Measurements from ENCODE around the gene FBXL13. TPM values are rescaled to one million over a fixed set of nuclear protein-coding genes. Genes with fewer than 3 reads are reported as not detected.
"Not testable (repeated sequence)": the region's sequence is repeated elsewhere in the genome, so short reads cannot be mapped to it uniquely, and the experiment has no call there.

FBXL13 gene
- total RNA-seq, 1 experiment from 2014 or later = 2.5 TPM

GRCh38 chr7:102967798-102968197, 106.8 kb downstream of the FBXL13 start:
- ATAC-seq (no peak), DNase-seq (ENCODE audit: low read depth, low spot score) (no peak)
- no TSS peak for BruUV-seq (replicated peaks)
- intact Hi-C loops (cut with micrococcal nuclease; ENCODE audit: unreplicated experiment) (no loop called here), in situ Hi-C loops (cut with HindIII; ENCODE audit: low pct_unique_long_range_greater_than_20kb, low sequenced_read_pairs) (no loop called here)
- Histone ChIP-seq H3K27me3 (ENCODE audit: control insufficient read depth, insufficient read depth, low read length) (no peaks in the 10 kb centered on the region), H3K4me1 (ENCODE audit: control insufficient read depth, insufficient read depth, low read length) (peaks cover 5% of the 10 kb centered on the region; the same call in 1 of the 2 replicates), H3K27ac (ENCODE audit: low read length) (no peak overlapping the region), H3K36me3 (ENCODE audit: control insufficient read depth, insufficient read depth, low read length) (no peaks in the 10 kb centered on the region), H3K4me3 (ENCODE audit: low read depth in 2 of 2, low read length in 2 of 2) (no peak overlapping the region), H3K9me3 (ENCODE audit: control insufficient read depth, insufficient read depth, low read depth, low read length) (no peaks in the 10 kb centered on the region)
- ChIA-PET CTCF (no interaction called here), POLR2A (no interaction called here)
- no peak for TF ChIP-seq TCF7L2 (IDR thresholded peaks at IDR 0.05; ENCODE audit: low read depth, low read length)
- TF ChIP-seq, protein P1, sequence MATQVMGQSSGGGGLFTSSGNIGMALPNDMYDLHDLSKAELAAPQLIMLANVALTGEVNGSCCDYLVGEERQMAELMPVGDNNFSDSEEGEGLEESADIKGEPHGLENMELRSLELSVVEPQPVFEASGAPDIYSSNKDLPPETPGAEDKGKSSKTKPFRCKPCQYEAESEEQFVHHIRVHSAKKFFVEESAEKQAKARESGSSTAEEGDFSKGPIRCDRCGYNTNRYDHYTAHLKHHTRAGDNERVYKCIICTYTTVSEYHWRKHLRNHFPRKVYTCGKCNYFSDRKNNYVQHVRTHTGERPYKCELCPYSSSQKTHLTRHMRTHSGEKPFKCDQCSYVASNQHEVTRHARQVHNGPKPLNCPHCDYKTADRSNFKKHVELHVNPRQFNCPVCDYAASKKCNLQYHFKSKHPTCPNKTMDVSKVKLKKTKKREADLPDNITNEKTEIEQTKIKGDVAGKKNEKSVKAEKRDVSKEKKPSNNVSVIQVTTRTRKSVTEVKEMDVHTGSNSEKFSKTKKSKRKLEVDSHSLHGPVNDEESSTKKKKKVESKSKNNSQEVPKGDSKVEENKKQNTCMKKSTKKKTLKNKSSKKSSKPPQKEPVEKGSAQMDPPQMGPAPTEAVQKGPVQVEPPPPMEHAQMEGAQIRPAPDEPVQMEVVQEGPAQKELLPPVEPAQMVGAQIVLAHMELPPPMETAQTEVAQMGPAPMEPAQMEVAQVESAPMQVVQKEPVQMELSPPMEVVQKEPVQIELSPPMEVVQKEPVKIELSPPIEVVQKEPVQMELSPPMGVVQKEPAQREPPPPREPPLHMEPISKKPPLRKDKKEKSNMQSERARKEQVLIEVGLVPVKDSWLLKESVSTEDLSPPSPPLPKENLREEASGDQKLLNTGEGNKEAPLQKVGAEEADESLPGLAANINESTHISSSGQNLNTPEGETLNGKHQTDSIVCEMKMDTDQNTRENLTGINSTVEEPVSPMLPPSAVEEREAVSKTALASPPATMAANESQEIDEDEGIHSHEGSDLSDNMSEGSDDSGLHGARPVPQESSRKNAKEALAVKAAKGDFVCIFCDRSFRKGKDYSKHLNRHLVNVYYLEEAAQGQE (IDR thresholded peaks at IDR 0.05; ENCODE audit: insufficient read depth in 1 of 2, low read depth in 2 of 2, low read length in 1 of 2) = no peak
- no peak for TF ChIP-seq CTCF (IDR thresholded peaks at IDR 0.05)
- no peak for TF ChIP-seq POLR2AphosphoS5 (IDR thresholded peaks at IDR 0.05; ENCODE audit: low read depth, low read length)

DNA sequence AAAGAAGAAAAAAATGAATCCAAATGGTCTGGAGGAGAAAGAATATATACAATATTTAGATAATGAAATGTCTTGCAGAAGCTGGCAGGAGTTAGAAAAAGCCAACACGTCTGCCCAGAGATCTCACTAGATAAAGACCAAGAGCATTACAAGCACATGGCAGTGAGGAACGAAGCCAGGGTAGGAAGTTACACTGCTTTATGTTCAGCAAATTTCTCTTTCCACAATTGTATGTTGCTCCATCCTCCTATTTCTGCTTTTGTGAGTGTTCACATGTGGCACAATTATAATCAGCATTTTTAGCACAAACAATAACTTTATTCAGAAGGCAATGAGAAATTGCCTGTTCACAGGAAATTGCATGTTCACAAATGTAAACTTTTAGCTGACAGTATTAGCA, 108.1 kb downstream of the FBXL13 start:
- CTCF ChIA-PET = no interaction called here
- POLR2A ChIA-PET = no interaction called here
- TF ChIP-seq POLR2AphosphoS5 (IDR thresholded peaks at IDR 0.05; ENCODE audit: low read depth, low read length) = no peak
- no peak for TF ChIP-seq SIN3A (IDR thresholded peaks at IDR 0.05; ENCODE audit: borderline replicate concordance, insufficient read depth, low read depth, low read length)
- TF ChIP-seq, protein P1 (IDR thresholded peaks at IDR 0.05; ENCODE audit: insufficient read depth in 1 of 2, low read depth in 2 of 2, low read length in 1 of 2) = no peak
- TF ChIP-seq TCF7L2 (IDR thresholded peaks at IDR 0.05; ENCODE audit: low read depth, low read length) = no peak
- no peak for TF ChIP-seq CTCF (IDR thresholded peaks at IDR 0.05)
- in situ Hi-C loops (cut with HindIII; ENCODE audit: low pct_unique_long_range_greater_than_20kb, low sequenced_read_pairs) (no loop called here), intact Hi-C loops (cut with micrococcal nuclease; ENCODE audit: unreplicated experiment) (no loop called here)
- Histone ChIP-seq H3K4me3 (ENCODE audit: low read depth in 2 of 2, low read length in 2 of 2) (no peak overlapping the region), H3K9me3 (ENCODE audit: control insufficient read depth, insufficient read depth, low read depth, low read length) (no peaks in the 10 kb centered on the region), H3K36me3 (ENCODE audit: control insufficient read depth, insufficient read depth, low read length) (no peaks in the 10 kb centered on the region), H3K27ac (ENCODE audit: low read length) (no peak overlapping the region), H3K27me3 (ENCODE audit: control insufficient read depth, insufficient read depth, low read length) (no peaks in the 10 kb centered on the region), H3K4me1 (ENCODE audit: control insufficient read depth, insufficient read depth, low read length) (peaks cover 5% of the 10 kb centered on the region; the same call in 1 of the 2 replicates)
- BruUV-seq (replicated peaks) = no TSS peak
- ATAC-seq (no peak), DNase-seq (ENCODE audit: low read depth, low spot score) (no peak)

DNA sequence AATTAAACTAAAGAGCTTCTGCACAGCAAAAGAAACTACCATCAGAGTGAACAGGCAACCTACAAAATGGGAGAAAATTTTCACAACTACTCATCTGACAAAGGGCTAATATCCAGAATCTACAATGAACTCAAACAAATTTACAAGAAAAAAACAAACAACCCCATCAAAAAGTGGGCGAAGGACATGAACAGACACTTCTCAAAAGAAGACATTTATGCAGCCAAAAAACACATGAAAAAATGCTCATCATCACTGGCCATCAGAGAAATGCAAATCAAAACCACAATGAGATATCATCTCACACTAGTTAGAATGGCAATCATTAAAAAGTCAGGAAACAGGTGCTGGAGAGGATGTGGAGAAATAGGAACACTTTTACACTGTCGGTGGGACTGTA, 112.6 kb downstream of the FBXL13 start:
- in situ Hi-C loops (cut with HindIII; ENCODE audit: low pct_unique_long_range_greater_than_20kb, low sequenced_read_pairs); H3K9me3 ChIP-seq (ENCODE audit: control insufficient read depth, insufficient read depth, low read depth, low read length); H3K4me1 ChIP-seq (ENCODE audit: control insufficient read depth, insufficient read depth, low read length); POLR2A ChIA-PET; ATAC-seq; H3K36me3 ChIP-seq (ENCODE audit: control insufficient read depth, insufficient read depth, low read length); DNase-seq (ENCODE audit: low read depth, low spot score); H3K4me3 ChIP-seq (ENCODE audit: low read depth in 2 of 2, low read length in 2 of 2); H3K27ac ChIP-seq (ENCODE audit: low read length); BruUV-seq (replicated peaks); H3K27me3 ChIP-seq (ENCODE audit: control insufficient read depth, insufficient read depth, low read length); CTCF ChIA-PET; intact Hi-C loops (cut with micrococcal nuclease; ENCODE audit: unreplicated experiment): not testable (repeated sequence)

DNA sequence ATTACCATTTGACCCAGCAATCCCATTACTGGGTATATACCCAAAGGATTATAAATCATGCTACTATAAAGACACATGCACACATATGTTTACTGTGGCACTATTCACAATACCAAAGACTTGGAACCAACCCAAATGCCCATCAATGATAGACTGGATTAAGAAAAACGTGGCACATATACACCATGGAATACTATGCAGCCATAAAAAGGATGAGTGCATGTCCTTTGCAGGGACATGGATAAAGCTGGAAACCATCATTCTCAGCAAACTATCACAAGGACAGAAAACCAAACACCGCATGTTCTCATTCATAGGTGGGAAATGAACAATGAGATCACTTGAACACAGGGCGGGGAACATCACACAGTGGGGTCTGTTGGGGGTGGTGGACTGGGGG, 116.6 kb downstream of the FBXL13 start:
- ATAC-seq; H3K4me3 ChIP-seq (ENCODE audit: low read depth in 2 of 2, low read length in 2 of 2); H3K27ac ChIP-seq (ENCODE audit: low read length); H3K36me3 ChIP-seq (ENCODE audit: control insufficient read depth, insufficient read depth, low read length); H3K27me3 ChIP-seq (ENCODE audit: control insufficient read depth, insufficient read depth, low read length); DNase-seq (ENCODE audit: low read depth, low spot score); H3K9me3 ChIP-seq (ENCODE audit: control insufficient read depth, insufficient read depth, low read depth, low read length); BruUV-seq (replicated peaks); in situ Hi-C loops (cut with HindIII; ENCODE audit: low pct_unique_long_range_greater_than_20kb, low sequenced_read_pairs); H3K4me1 ChIP-seq (ENCODE audit: control insufficient read depth, insufficient read depth, low read length); intact Hi-C loops (cut with micrococcal nuclease; ENCODE audit: unreplicated experiment); POLR2A ChIA-PET; CTCF ChIA-PET: not testable (repeated sequence)
